GM19395 (cell line): Measurements from ENCODE around the gene PBX4.

Source experiments
- ATAC-seq: cut with Tn5 transposase; IDR thresholded peaks from one replicate; pipeline ENCODE4 v1.9.1; 2021; ENCODE audit warnings: mild to moderate bottlenecking, moderate library complexity; ENCODE audit not compliant: unreplicated experiment

The PBX4 gene

DNA sequence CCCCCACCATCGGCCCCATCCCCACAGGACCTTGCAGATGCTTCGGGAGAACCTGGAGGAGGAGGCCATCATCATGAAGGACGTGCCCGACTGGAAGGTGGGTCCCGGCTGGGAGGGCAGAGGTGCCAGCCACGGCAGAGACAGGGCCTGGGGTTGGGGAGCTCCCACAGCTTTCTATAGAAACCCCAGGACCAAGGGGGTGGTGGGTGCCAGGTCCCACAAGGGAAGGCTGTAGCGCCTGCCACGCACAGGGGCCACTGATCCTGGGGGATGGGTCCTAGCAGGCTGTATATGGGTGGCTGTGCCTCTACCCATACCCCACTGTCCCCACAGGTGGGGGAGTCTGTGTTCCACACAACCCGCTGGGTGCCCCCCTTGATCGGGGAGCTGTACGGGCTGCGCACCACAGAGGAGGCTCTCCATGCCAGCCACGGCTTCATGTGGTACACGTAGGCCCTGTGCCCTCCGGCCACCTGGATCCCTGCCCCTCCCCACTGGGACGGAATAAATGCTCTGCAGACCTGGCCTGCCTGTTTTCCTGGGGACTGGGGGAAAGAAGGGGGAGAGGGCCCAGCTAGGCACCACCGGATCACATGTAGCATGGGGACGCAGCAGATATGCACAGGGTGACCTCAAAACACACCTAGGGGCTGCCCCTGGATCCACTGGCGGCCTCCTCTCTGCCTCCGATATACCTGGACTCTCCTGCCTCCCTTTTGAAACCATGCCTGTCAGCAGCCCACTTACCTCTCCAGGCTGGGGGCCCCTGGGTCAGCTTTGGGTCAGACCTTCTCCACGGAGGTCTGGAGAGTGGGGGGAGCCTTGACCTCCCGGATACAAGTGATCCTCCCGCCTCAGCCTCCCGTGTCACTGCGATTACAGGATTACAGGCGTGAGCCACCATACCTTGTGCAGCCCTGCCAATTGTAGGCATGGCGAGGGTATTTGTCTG is 90.5 kb downstream of the PBX4 start:
- ATAC-seq: no peak

DNA sequence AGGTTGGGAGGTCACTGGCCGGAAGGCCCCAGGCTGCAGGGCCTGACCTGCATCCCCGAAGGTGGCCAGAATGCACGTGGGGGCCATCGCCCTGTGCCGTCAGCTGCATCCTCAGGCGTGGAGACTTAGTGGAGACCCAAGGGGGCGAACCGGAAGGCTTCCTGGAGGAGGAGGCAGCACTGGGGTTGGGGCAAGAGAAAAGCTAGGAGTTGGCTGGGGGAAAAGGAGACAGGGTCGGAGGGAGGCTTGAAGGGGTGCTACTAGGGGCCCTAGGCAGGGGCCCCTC is 91.2 kb downstream of the PBX4 start:
- ATAC-seq: no peak

DNA sequence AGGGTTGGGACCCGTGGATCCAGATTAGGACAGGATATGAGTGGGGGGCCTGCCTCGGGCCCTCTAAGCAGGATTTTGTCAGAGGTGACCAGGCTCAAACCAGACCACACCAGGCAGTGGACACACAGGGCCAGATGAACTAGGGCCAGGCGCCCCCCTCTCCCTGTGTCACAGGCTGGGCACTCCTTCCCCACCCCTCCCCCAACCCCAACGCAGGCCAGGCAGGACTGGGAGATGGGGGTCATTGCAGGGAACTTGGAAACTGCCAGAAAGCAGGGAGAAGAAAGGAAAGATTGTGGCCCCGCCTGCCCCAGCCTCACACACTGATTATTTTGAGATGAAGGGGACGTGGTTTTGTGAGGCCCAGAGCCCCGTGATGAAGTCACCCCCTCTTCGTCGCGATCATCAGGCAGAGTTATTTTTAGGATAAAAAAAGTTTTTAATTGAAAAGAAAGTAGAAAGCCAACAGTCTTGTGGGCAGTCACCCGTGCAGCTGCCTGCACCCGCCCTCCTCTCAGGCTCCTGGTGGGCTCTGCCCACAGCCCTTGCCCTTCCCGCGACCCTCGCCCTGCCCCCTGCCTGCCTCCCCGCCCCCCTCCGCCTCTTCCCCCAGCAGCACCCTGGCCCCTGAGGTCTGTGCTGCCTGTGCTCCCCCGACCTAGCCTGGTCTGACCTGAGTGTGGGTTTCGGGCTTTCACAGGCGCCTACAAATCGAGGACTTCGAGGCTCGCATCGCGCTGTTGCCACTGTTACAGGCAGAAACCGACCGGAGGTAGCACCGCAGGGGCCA is 91.7 kb downstream of the PBX4 start:
- no peak for ATAC-seq

DNA sequence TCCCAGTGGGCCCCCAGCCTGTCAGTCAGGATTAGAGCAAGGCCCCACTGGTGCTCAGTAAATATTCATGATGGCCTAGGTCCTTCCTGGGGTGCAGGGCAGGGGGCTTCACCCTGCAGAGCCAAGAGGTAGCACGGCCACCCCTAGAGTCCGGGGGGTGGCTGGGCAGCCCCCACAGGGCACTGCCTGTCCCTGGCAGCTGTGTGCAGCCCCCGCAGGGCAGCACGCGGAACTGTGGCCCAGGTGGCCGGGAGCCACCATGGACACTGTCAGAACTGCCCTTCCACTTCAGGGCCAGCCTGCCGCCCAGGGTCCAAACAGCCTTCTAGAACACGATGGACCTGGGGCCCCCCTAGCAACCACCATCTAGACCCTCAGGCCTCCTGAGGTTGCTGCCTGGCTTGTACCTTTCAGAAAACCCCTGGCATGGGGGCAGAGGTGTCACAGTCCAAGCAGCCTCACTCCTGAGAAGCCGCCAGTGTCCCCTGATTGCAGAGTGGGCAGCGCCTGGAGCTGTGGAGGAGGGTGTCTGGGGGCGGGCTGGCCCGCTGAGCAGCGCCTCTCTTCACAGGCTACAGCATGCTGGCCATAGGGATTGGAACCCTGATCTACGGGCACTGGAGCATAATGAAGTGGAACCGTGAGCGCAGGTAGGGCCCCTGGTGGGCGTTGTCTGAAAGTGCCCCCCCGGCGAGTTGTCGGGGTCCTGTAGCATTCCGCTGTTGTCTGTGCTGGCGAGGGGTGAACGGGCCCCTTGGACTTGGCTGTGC is 92.7 kb downstream of the PBX4 start:
- no peak for ATAC-seq

DNA sequence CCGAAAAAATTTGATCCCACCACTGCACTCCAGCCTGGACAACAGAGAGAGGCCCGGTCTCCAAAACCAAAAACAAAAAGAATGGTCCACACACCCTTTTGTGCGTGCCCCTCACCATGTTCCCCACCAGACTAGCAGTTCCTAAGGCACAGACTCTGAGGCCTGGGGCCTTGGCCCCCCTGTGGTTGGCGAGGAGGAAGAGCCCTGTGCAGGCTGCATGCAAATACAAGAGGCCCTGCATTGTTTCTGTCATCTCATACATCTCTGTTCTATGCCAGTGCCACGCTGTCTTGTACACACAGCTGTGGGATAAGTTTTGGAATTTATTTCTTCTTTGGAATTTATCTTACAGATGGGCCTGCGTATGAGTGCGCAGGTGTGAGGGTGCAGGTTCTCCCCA is 94.4 kb downstream of the PBX4 start:
- ATAC-seq: no peak

DNA sequence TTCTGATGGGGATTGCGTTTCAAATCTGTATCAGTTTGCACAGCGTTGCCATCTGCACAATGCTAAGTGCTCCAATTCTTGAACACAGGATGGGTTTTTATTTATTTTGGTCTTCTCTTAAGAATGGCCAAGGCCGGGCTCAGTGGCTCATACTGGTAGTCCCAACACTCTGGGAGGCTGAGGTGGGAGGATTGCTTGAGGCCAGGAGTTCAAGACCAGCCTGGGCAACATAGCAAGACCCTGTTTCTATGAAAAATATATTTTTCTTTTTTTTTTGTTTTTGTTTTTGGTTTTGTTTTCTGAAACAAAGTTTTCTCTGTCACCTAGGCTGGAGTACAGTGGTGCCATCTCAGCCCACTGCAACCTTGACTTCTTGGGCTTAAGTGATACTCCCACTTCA is 95.3 kb downstream of the PBX4 start:
- no peak for ATAC-seq

DNA sequence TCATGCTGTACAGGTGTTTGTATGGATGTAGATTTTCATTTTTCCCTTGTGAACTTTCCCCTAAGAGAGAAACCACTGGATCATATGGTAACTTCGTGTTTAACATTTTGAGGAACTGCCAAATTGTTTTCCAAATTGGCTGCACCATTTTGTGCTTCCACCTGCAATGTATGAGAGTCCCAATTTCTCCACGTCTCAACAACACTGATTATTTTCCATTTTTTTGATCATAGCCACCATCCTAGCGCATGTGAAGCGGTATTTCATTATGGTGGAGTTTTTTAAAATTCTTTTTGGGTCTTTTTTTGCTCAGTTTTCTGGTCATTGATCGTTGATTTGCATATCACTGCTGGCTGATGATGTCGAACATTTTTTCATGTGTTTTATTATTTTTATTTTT is 97.5 kb downstream of the PBX4 start:
- no peak for ATAC-seq

DNA sequence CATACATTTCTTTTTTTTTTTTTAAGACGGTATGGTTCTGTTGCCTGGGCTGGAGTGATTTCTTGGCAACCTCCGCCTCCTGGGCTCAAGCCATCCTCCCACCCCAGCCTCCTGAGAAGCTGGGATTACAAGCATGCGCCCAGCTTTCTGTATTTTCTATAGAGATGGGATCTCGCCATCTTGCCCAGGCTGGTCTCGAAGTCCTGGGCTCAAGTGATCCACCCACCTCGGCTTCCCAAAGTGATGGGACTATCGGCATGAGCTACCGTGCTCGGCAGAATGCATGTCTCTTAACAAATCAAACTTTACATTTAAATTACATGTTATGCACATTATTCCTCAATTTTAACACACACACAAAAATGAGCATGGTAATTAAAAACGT is 101.3 kb downstream of the PBX4 start:
- ATAC-seq: no peak

DNA sequence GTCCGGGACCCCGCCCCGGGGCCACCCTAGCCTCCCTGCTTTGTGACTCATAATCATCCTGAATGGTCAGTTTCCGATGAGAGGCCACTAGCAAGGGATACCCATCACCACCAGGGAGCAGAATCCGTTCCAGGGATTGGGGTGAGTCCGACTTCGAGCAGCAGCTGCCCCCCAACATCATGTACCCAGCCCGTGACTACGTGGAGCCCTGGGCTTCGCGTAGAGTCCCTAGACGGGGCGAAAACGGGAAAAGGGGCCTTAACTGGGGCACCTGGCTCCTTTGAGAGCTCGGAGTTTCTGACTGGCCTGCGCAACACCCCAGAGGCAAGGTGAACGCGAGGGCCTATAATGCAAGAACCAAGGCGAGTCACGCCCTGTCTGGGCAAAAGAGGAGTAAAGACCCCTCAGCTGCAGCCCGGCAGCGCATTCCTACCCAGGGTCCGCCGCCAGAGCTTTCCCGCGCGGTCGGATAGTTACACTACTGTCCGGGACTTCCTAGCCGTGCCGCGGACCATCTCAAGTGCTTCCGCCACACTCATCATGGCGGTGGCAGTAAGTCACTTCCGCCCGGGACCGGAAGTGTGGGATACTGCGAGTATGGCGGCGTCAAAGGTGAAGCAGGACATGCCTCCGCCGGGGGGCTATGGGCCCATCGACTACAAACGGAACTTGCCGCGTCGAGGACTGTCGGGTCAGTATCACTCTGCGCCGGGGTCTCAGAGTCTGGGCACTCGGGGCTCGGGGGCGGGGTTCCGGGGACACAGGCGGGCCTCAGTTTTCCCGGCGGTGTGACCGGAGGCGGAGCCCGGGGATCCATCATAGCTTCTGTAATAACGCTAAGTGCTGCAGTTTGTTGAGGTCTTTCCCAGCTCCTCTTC is 102.6 kb downstream of the PBX4 start, which contains the start of gene NDUFA13:
Gene NDUFA13, plus strand, starts transcription at position 584 of the 878 bp plus-strand sequence. Its CDS starts 14 bp downstream, at position 598.
- peak; percentile 94 for ATAC-seq

DNA sequence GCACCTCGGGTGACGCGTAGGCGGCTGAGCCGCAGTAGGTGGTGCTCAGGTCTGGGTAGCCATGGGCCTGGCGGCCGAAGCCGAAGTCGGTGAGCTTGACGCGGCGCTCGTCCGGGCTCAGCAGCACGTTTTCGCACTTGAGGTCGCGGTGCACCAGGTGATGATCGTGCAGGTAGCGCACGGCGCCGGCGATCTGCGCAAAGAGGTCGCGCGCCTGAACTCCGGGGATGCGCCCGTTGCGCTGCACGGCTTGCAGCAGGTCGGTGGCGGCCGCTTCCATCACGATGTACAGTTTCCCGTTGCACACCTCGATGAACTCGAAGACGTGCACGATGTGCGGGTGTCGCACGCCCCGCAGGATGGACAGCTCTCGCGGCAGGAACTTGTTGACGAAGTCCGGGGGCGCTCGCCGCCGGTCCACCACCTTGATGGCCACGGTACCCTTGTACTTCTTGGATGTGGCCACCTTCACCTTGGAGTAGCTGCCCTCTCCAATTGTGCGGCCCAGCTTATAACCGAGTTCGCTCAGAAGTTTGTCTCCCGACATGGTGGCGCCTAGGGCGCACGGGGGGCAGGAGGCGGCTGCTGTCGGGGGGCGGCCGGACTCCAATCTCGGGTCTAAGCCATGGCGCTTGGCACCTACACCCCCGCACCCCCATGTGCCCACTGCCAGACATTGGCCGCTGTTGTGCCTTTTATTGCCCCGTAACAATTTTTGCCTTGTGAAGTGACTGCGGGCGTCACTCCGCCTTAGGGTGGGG is 103.4 kb downstream of the PBX4 start, which contains the start of gene TSSK6:
Gene TSSK6, minus strand, starts transcription at position 668 of the 761 bp plus-strand sequence. Its CDS starts 121 bp downstream, at position 547.
- ATAC-seq: no peak

DNA sequence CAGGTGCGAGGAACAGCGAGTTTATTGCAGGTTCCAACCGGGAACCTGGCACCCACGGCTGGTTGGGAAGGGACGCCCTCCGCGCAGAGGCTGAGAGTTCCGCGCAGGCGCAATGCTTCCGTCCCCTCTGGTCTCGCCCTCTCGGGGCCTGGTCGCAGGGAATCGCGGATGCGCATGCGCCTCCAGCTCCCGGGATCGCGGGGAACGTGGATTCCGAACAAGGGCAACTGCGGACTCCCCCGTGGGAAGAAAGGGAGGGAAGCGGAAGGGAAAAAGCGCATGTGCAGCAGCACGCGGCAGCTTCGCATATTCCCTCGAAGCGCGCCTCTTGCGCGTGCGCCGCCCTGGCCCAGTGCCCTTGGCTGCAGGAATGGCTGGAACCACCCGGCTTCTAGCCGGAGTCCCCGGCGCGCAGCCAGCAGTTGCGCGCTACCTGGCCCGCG is 104.3 kb downstream of the PBX4 start:
- ATAC-seq: no peak

DNA sequence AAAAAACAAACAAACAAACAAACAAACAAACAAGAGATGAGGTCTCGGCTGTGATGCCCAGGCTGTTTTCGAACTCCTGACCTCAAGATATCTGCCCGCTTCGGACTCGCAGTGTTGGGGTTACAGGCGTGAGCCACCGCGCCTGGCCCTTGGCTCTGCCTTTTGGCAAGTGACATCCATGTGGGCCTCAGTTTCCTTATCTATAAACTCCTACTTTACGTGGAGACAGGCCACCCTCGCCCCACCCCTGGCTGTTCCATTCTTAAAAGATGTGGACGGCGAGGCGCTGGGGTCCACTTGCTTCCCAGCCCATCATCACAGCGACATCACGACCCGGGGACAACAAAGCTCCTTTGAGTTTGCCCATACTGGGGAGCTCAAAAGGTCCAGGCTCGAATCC is 104.8 kb downstream of the PBX4 start:
- no peak for ATAC-seq
